Stimulated activated memory B cell treated with anti-CD40 and anti-IgM and Interleukin-4, amounts not matched to agents 10 μg/mL and 1 μg/mL and 100 μg/mL, for 72 hours (primary cell): ENCODE data around the gene SGF29.
"Not testable (repeated sequence)": the region's sequence is repeated elsewhere in the genome, so short reads cannot be mapped to it uniquely, and the experiment has no call there.

ENCODE experiments used
- ATAC-seq: fragments of 150-1000 bp; cut with Tn5 transposase; 2 replicates; pipeline ENCODE4 v1.10.0; 2021
- H3K27ac Mint-ChIP-seq: one replicate; pipeline ENCODE4 v1.8.0; 2022; ENCODE audit warnings: mild to moderate bottlenecking, mixed read lengths
- H3K27me3 Mint-ChIP-seq: one replicate; pipeline ENCODE4 v1.8.0; 2022; ENCODE audit warnings: mixed read lengths
- H3K36me3 Mint-ChIP-seq: one replicate; pipeline ENCODE4 v1.8.0; 2022; ENCODE audit warnings: mixed read lengths
- H3K4me1 Mint-ChIP-seq: one replicate; pipeline ENCODE4 v1.8.0; 2022; ENCODE audit warnings: mixed read lengths
- H3K4me3 Mint-ChIP-seq: one replicate; pipeline ENCODE4 v1.8.0; 2022; ENCODE audit warnings: mild to moderate bottlenecking, moderate library complexity, mixed read lengths
- H3K9me3 Mint-ChIP-seq: one replicate; pipeline ENCODE4 v1.8.0; 2022; ENCODE audit warnings: mixed read lengths

Gene SGF29

DNA sequence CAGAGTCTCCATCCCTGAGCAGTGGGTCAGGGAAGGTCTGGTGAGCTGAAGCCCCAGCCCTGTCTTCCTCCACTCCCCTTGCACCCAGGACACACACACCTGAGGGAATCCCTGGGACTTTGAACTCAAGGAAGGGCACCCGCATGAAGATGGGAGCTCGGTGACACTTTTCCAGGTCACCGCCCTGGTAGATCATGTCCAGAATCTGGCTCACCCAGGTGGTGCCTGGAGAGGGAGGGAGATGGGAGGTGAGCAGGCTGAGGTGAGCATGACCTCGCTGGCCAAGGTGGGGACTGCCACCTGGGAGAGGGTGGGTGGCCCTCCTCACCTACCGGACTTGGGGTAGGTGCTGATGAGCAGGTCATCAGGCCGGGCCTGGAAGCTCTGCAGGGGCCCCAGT, 41.7 kb downstream of the SGF29 start:
- ATAC-seq, H3K27ac Mint-ChIP-seq, H3K9me3 Mint-ChIP-seq, H3K4me1 Mint-ChIP-seq, H3K4me3 Mint-ChIP-seq: not testable (repeated sequence)
- H3K27me3 Mint-ChIP-seq: peaks cover 13% of the 10 kb centered on the region
- peaks cover 24% of the 10 kb centered on the region for H3K36me3 Mint-ChIP-seq

- Mint-ChIP-seq H3K4me3 (no peak overlapping the region), H3K4me1 (no peaks in the 10 kb centered on the region), H3K36me3 (peaks cover 17% of the 10 kb centered on the region), H3K27ac (no peak overlapping the region), H3K27me3 (peaks cover 13% of the 10 kb centered on the region), H3K9me3 (no peaks in the 10 kb centered on the region)
- ATAC-seq: no peak
These were observed 42.5 kb downstream of the SGF29 start for GRCh38 chr16:28596115-28596630.

DNA sequence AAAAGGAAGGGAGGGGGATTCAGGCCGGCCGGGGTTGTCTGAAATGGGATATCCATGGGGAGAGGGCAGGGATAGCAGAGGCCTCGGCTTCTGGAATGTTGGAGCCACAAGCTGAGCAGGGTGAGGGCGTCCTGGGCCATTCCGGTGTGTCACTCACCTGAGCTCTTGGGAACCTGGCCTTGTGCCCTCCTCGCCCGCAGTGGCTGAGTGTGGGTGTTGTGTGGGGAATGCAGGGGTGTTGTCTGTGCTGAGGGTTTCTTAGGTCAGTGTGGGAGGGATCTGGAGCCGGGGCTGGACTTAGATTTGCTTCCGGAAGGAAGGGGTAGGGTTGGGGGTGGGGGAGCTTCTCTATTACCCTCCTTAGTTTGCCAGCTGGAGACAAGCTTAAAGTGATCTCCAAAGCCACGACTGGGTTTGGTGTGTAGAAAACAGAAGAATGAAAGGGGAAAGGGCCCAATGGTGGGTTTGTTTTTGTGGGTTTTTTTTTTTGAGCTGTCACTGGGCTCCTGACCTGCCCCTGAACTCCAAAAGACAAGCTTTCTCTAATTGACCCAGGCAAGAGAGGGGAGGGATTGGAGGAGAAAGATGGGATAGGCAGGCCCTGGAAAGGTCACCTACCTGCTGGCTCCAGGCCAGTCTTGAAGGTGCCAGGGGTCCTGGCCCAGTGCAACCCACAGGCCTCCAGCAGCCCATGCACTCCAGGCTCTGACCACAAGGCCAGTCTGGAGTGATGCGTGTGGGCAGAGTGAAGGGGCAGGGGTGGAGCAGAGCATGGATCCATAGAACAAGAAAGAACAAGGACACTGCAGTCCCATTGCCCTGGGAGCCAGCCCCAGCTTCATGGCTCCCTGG, 43.3 kb downstream of the SGF29 start, which contains the start of gene SULT1A2:
TSS of gene SULT1A2 (minus strand) at position 211 of the 852 bp plus-strand sequence. CDS start 1,120 bp downstream, outside the sequence.
- Mint-ChIP-seq H3K4me3 (no peak within 1 kb of the TSS), H3K9me3 (no peaks in the 10 kb centered on the region), H3K27me3 (peaks cover 13% of the 10 kb centered on the region), H3K27ac (no peak within 1 kb of the TSS), H3K4me1 (no peaks in the 10 kb centered on the region), H3K36me3 (peaks cover 8% of the 10 kb centered on the region)
- ATAC-seq: no peak

- peaks cover 13% of the 10 kb centered on the region for H3K27me3 Mint-ChIP-seq
- no peak overlapping the region for H3K4me3 Mint-ChIP-seq
- no peaks in the 10 kb centered on the region for H3K4me1 Mint-ChIP-seq
- ATAC-seq: no peak
- H3K9me3 Mint-ChIP-seq: no peaks in the 10 kb centered on the region
- H3K36me3 Mint-ChIP-seq: peaks cover under 1% of the 10 kb centered on the region
- no peak overlapping the region for H3K27ac Mint-ChIP-seq
These were observed 44.1 kb downstream of the SGF29 start for GRCh38 chr16:28597692-28598261.

GRCh38 chr16:28599377-28600285, 45.9 kb downstream of the SGF29 start:
- H3K4me3 Mint-ChIP-seq, H3K27ac Mint-ChIP-seq, H3K9me3 Mint-ChIP-seq, H3K4me1 Mint-ChIP-seq, H3K36me3 Mint-ChIP-seq: not testable (repeated sequence)
- ATAC-seq: peak; percentile 87
- H3K27me3 Mint-ChIP-seq: peaks cover 13% of the 10 kb centered on the region

- not testable (repeated sequence) for H3K4me1 Mint-ChIP-seq, H3K36me3 Mint-ChIP-seq, H3K4me3 Mint-ChIP-seq, H3K9me3 Mint-ChIP-seq, ATAC-seq, H3K27ac Mint-ChIP-seq
- peaks cover 13% of the 10 kb centered on the region for H3K27me3 Mint-ChIP-seq
These were observed 47.2 kb downstream of the SGF29 start for GRCh38 chr16:28600965-28601364.

DNA sequence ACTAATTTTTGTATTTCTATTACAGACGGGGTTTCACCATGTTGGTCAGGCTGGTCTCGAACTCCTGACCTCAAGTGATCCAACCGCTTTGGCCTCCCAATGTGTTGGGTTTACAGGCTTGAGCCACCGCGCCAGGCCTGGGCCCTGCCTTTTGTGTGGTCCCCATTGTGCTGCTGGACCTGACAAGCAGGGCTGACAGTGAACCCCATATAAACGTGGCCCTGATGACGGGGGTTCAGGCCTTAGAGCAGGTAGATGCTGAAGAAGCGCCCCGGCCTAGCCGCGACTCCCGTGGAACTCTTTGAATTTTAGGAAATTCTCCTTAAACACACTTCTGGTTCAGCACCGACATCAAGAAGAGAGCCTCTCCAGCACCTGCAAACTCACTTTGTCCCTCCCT, 47.9 kb downstream of the SGF29 start:
- not testable (repeated sequence) for H3K9me3 Mint-ChIP-seq, H3K36me3 Mint-ChIP-seq, ATAC-seq, H3K27ac Mint-ChIP-seq, H3K4me3 Mint-ChIP-seq, H3K4me1 Mint-ChIP-seq
- peaks cover 11% of the 10 kb centered on the region for H3K27me3 Mint-ChIP-seq

DNA sequence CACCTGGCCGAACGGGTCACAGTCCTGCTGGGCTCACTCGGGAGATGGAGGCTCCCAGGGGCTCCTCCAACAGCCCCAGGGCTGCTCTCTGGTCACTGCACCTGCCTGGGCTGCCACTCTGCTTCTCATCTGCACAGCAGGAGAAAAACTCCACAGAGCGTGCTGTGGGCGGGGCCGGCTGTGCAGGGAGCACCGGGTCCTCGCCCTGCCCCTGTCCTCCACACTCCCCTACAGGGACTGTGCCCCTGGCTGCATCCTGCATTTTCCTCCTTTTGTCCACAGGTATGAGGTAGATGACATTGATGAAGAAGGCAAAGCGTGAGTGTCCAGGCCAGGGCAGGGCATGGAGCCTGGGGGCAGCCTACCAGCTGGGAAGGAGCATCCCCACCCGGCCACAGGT, 48.3 kb downstream of the SGF29 start:
- not testable (repeated sequence) for H3K4me1 Mint-ChIP-seq, ATAC-seq, H3K27me3 Mint-ChIP-seq, H3K9me3 Mint-ChIP-seq, H3K36me3 Mint-ChIP-seq, H3K27ac Mint-ChIP-seq, H3K4me3 Mint-ChIP-seq

- Mint-ChIP-seq H3K4me3 (no peak overlapping the region), H3K27ac (no peak overlapping the region), H3K4me1 (no peaks in the 10 kb centered on the region), H3K36me3 (no peaks in the 10 kb centered on the region), H3K27me3 (peaks cover 2% of the 10 kb centered on the region), H3K9me3 (no peaks in the 10 kb centered on the region)
- no peak for ATAC-seq
These were observed 48.8 kb downstream of the SGF29 start for GRCh38 chr16:28602529-28602928.

GRCh38 chr16:28603381-28604185, 49.9 kb downstream of the SGF29 start:
- ATAC-seq: no peak
- H3K27ac Mint-ChIP-seq: no peak overlapping the region
- no peaks in the 10 kb centered on the region for H3K9me3 Mint-ChIP-seq
- no peaks in the 10 kb centered on the region for H3K36me3 Mint-ChIP-seq
- no peak overlapping the region for H3K4me3 Mint-ChIP-seq
- H3K27me3 Mint-ChIP-seq: no peaks in the 10 kb centered on the region
- no peaks in the 10 kb centered on the region for H3K4me1 Mint-ChIP-seq

DNA sequence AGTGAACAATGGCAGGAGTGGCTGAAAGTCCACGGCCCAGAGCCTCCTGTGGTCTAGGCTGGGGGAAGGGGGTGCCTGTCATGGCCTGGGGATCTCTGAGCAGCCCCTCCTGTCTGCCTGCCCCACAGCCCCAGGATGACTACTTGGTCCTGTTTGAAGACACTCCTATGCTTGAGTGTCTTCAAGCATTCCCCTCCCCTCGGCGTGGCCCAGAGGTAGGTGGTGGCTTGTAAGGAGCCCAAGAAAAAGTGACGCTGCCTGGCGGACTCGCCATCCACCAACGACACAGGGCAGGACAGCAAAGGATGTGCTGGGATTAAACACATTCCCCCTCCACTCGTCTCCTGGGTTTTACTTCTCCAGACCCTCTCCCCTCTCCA, 50.5 kb downstream of the SGF29 start:
- Mint-ChIP-seq H3K27me3 (no peaks in the 10 kb centered on the region), H3K4me1 (peaks cover under 1% of the 10 kb centered on the region), H3K4me3 (no peak overlapping the region), H3K9me3 (no peaks in the 10 kb centered on the region), H3K36me3 (no peaks in the 10 kb centered on the region), H3K27ac (no peak overlapping the region)
- no peak for ATAC-seq

DNA sequence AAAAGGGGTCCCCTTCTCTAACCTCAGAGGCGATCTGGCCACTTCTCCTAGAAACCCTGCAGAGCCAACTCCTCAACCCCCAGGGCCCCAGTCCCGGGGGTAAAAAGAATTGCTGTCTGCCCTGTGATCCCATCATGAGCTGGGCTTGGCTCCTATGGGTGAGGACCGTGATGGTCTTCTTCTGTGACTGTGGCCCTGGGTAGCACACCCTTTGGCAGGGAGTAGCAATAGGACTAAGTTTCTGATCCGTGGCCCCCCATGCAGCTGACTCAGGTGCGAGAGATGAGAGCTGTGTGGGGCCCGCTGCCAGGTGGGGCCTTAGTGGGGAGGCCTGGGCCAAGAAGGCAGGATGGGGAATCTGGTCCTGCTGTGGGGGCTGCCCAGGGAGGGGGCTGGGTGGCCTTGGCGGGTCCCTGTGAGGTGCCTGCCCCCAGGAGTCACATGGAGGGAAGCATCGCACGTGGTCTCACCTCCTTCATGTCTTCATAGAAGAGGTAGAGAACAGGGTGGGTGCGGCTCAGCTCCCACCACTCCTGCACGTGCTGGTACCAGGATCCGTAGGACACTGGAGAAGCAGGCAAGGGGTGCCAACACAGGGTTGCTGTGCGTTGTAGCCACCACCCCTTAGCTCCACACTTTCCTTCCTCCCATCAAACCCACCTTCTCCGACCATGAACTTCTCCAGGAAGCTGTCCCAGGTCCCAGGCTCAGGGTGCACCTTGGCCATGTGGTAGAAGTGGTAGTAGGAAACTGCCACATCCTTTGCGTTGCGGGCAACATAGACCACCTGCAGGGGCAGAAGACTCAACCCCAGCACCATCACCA, 52.8 kb downstream of the SGF29 start:
- ATAC-seq: no peak
- Mint-ChIP-seq H3K27me3 (no peaks in the 10 kb centered on the region), H3K9me3 (no peaks in the 10 kb centered on the region), H3K4me1 (peaks cover 5% of the 10 kb centered on the region), H3K4me3 (no peak overlapping the region), H3K36me3 (no peaks in the 10 kb centered on the region), H3K27ac (no peak overlapping the region)

DNA sequence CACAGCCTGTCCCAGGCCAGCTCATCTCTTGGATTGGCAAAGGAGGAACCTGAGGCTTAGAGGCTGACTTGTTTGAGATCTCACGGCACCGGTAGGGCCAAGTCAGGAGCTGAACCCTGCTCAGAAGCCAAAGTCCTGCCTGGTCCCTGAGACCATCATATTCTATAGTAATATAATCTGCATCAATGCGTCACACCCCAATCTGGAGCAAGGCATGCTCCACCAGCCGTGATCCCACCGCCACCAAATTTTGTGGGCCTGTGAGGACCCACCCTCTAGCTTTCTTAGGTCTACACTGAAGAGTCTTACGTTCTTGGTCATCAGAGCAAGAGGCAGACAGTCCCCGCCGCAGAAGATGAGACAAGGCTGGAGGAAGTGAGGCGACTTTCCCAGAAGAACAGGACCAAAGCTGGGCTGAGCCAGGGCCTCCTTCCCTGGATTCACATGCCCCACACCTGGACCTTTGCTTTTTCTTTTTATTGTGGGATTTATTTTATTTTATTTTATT, 53.5 kb downstream of the SGF29 start:
- Mint-ChIP-seq H3K9me3 (no peaks in the 10 kb centered on the region), H3K27me3 (no peaks in the 10 kb centered on the region), H3K36me3 (no peaks in the 10 kb centered on the region), H3K27ac (no peak overlapping the region), H3K4me1 (peaks cover 5% of the 10 kb centered on the region), H3K4me3 (no peak overlapping the region)
- no peak for ATAC-seq
